Cardiac muscle cell (in vitro differentiated cells and primary cell): ENCODE measurements around the gene IQGAP1. TPM values are rescaled to one million over a fixed set of nuclear protein-coding genes. Genes with fewer than 3 reads are reported as not detected.
A peak's percentile ranks its signal among the peaks of the same experiment; 100 is the strongest.

Experiments used
- DNase-seq, 2 donors: peaks; one replicate each; pipeline versions ENCODE4 v3.0.0 to v3.0.0-alpha.2; 2010 to 2017; ENCODE audit warnings: low read depth in 1 of 2, low spot score in 1 of 2
- H3K27ac ChIP-seq: fragments of 200-600 bp; sonication (generic); 2 replicates; pipeline ENCODE4 v1.5.1; 2016
- H3K27me3 ChIP-seq: fragments of 200-600 bp; sonication (generic); 2 replicates; pipeline ENCODE4 v1.6.0; 2016; ENCODE audit warnings: control low read depth
- H3K36me3 ChIP-seq: fragments of 200-600 bp; sonication (generic); 2 replicates; pipeline ENCODE4 v1.5.1; 2016; ENCODE audit warnings: control low read depth
- H3K4me1 ChIP-seq: fragments of 200-600 bp; sonication (generic); 2 replicates; pipeline ENCODE4 v1.8.1; 2017; ENCODE audit warnings: low read depth, mild to moderate bottlenecking, mixed run types
- H3K4me3 ChIP-seq: fragments of 200-600 bp; sonication (generic); 2 replicates; pipeline ENCODE4 v1.5.1; 2016; ENCODE audit warnings: mild to moderate bottlenecking
- H3K9me3 ChIP-seq: fragments of 200-600 bp; sonication (generic); 2 replicates; pipeline ENCODE4 v1.5.1; 2017; ENCODE audit warnings: low read depth, mild to moderate bottlenecking, control low read depth
- CTCF ChIP-seq: IDR thresholded peaks from 2 replicates; pipeline ENCODE4 v1.5.1; 2012; ENCODE audit warnings: low read depth, mild to moderate bottlenecking, low read length
- polyA plus RNA-seq: library from polyadenylated mRNA; unstranded; fragments of >200 nt; fragmentation: Nextera tagmentation; extraction: Ambion mirVana; gene quantifications from 2 replicates; pipeline ENCODE4 v1.2.1, GENCODE V29; 2016
- total RNA-seq: library from RNA; depleted of rRNA; stranded (reverse); fragments of >200 nt; gene quantifications from 2 replicates; pipeline ENCODE4 v1.2.3, GENCODE V29; 2016

The IQGAP1 gene
- total and polyA plus RNA-seq, 2 experiments from 2014 or later: 9.1 to 14.2 TPM

GRCh38 chr15:90381515-90381914 lies 6.5 kb upstream of the IQGAP1 start:
- no peak overlapping the region for H3K4me3 ChIP-seq
- no peaks in the 10 kb centered on the region for H3K27me3 ChIP-seq
- H3K9me3 ChIP-seq: no peaks in the 10 kb centered on the region
- H3K4me1 ChIP-seq: no peaks in the 10 kb centered on the region
- TF ChIP-seq CTCF: no peak
- no peak for DNase-seq
- no peaks in the 10 kb centered on the region for H3K36me3 ChIP-seq
- H3K27ac ChIP-seq: no peak overlapping the region

DNA sequence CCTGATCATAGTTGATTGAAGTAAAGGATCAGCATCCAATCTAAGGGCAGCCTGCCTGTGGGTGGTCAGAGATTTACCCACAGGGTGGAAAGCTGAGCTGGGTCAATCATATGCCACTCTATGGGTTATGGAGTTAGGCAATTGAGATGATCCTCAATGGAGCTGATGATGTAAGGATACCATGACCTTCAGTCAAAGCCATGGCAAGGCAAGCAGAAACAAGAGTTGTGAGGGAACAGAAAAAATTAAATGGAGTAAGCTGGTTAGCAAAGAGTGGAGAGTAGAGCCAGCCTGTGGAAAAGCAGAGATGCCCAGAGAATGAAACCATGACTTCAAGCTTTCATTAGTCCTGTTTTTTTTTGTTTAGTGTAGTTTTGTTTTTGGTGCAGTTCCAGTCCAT lies 5.7 kb upstream of the IQGAP1 start:
- Histone ChIP-seq H3K27ac (no peak overlapping the region), H3K36me3 (no peaks in the 10 kb centered on the region), H3K9me3 (no peaks in the 10 kb centered on the region), H3K4me3 (no peak overlapping the region), H3K27me3 (no peaks in the 10 kb centered on the region), H3K4me1 (no peaks in the 10 kb centered on the region)
- no peak for DNase-seq
- TF ChIP-seq CTCF: no peak

GRCh38 chr15:90386221-90386620 lies 1.8 kb upstream of the IQGAP1 start:
- Histone ChIP-seq H3K9me3 (no peaks in the 10 kb centered on the region), H3K4me3 (no peak overlapping the region), H3K27ac (no peak overlapping the region), H3K27me3 (no peaks in the 10 kb centered on the region), H3K4me1 (peaks cover 8% of the 10 kb centered on the region), H3K36me3 (no peaks in the 10 kb centered on the region)
- no peak for DNase-seq
- no peak for TF ChIP-seq CTCF

GRCh38 chr15:90388462-90389380 lies 679 bp downstream of the IQGAP1 start:
- TF ChIP-seq CTCF: no peak
- H3K27ac ChIP-seq: peak overlapping the region; percentile 77
- no peaks in the 10 kb centered on the region for H3K36me3 ChIP-seq

DNA sequence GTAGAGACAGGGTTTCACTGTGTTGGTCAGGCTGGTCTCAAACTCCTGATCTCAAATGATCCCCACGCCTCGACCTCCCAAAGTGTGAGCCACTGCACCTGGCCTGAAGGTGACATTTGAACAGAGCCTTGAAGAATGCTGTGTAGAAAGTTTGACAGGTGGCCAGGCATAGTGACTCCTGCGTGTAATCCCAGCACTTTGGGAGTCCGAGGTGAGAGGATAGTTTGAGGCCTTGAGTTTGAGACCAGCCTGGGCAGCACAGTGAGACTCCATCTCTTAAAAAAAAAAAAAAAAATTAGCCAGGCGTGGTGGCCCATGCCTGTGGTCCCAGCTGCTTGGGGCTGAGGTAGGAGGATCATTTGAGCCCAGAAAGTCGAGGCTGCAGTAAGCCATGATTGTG lies 1.5 kb downstream of the IQGAP1 start:
- H3K27ac ChIP-seq: no peak overlapping the region
- no peaks in the 10 kb centered on the region for H3K36me3 ChIP-seq
- DNase-seq: no peak
- no peak overlapping the region for H3K4me3 ChIP-seq
- peaks cover 16% of the 10 kb centered on the region for H3K4me1 ChIP-seq
- H3K27me3 ChIP-seq: no peaks in the 10 kb centered on the region
- no peak for TF ChIP-seq CTCF
- no peaks in the 10 kb centered on the region for H3K9me3 ChIP-seq

More at GRCh38 chr15:90388462-90389380, 679 bp downstream of the IQGAP1 start:
- Histone ChIP-seq H3K4me3 (peak overlapping the region; percentile 82), H3K27me3 (no peaks in the 10 kb centered on the region), H3K9me3 (no peaks in the 10 kb centered on the region), H3K4me1 (peaks cover 12% of the 10 kb centered on the region)
- DNase-seq: peak; percentile 55 to 56
